Putamen (tissue), 1 donor: ENCODE data around the gene PSME1.
A peak's percentile ranks its signal among the peaks of the same experiment; 100 is the strongest.

ENCODE experiments used
- DNase-seq: peaks from one replicate; pipeline ENCODE4 v3.0.0-alpha.2; 2016; ENCODE audit warnings: low spot score

PSME1 gene

DNA sequence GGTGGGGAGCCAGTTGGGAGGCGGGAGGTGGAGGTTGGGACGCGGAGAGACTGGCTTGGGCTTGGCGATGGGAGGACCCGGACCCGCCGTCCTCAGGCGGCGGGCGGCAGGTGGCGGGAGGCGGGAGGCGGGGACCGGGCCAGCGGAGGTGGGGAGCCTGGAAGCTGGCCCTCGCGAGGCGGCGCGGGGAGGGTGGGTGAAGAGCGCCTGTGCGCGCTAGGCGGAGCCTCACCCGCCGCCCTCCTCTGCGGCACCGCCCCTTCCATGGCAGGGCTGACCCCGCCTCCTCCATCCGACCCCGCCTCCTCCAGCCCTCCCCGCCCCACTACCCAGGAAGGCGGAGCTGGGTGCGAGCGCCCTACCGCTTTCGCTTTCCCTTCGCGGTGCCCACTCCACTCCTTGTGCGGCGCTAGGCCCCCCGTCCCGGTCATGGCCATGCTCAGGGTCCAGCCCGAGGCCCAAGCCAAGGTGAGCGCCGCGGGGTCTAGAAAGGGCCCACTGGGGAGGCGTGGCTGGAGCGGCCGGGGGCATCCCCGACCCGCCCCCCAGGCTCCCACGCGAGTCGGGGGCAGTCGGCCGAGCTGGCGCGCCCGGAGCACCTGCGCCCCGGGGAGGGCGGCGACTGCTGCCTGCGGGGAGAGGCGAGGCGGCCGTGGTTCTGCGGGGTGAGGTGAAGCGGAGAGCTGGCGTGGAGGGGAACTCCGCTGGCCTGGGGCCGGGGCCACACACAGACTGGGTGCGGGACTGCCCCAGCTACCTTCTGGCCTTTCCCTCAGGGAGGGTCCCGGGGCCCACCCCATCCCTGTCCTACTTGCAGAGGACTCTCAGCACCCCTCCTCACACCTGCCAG is at the start of gene PSME1:
TSS of gene PSME1 (plus strand) at position 361 of the 850 bp plus-strand sequence. CDS start at position 430, 69 bp downstream.
- DNase-seq: peak; percentile 91

DNA sequence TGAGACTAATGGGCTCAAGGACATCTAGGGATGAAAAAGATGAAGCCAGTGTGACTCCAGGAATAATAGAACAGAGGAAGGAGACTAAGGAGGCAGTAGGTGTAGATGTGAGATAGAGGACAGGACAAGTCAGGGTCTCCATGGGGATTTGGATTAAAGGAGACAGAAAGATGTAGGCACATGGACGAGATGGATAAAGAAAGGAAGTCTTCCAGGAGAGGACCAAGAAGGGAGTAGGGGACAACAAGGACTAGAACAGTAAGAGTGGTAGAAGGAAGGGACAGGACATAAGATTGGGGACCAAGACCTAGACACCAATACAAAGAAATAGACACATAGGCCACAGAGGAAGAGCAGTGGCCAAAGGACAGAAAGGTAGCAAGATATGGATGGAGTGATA is 49.0 kb upstream of the PSME1 start:
- DNase-seq: no peak

DNA sequence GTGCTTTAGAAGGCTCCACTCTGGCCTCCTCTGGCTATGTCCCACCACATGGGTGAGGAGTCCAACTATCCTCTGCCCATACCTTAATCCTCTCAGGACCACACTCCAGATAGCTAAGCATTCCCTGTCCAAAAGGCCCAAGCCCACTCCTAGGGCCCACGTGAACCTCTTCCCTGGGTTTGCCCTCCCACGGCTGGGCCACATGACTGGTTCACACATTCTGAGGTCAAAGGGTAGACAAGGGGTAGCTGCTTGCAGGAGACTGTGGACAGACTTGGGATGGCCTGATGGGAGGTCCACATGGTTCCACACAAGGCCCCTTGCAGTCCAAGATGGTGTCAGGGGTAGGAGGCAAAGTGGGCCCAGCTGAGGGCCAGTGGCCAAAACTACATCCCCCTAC is 47.9 kb upstream of the PSME1 start:
- DNase-seq: no peak

DNA sequence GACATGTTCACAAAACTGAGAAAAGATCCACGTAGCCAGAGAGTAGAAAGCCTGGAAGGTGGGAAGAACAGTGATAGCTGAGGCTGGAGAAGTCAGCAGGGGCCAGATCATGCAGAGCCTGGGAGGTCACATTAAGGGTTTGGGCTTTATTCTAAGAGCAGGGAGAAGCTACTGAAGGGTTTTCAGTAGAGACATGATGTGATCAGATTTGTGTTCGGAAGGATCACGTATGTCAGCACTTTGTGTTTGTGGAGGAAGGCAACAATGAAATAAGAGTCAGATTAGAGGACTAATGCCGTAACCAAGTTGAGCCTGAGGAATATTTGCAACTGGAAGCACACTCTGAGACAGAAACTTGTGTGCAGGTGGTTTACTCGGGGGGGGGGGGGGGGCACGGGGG is 46.1 kb upstream of the PSME1 start:
- DNase-seq: no peak

DNA sequence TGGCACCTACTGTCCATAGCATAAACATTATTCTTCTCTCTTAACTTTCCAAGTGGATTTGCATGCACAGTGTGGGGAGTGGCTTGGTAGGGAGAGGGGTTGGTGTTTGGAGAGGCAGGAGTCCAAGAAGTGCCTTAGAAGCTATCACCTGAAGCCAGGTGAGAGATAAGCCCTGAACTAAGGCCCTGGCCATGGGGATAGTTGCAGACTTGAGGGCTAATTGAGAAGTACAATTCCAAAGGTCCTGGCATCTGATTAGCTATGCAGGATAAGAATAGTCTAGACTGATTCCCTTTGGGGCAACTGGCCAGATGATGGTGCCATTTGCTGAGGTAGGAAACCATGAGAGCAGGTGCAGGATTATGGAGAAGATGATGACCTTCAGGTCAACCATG is 43.9 kb upstream of the PSME1 start:
- DNase-seq: no peak

DNA sequence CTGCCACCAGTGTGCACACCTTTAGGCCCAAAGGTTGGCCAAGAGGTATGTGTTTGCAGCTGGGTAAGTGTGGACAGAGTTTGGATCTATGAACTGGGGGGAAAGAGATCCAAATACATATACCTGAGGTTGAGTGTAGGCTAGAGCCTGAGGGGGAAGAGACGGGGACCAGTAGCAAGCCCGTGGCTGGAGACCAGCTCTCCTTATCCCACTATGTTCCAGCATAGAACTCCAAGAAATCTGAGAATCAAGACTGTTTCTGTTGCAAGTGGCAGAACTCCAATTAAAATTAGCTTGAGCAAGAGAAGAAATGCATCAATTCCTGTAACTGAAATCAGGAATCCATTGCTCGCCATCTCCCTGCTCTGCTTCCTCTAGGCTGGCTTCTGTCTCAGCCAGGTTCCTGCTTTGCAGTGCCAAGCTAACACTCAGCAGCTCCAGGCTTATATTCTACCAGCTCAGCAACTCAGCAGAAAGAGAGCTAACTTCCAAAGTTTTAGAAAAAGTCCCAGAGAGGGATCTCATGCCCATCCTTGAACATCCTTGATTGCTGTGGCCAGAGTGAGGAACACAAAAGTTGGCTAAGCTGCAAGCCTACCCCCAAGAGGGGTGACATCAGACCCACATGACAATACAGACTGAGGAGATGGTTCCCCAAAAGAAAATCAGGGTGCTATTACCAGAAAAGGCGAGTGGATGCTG is 43.3 kb upstream of the PSME1 start:
- DNase-seq: no peak

DNA sequence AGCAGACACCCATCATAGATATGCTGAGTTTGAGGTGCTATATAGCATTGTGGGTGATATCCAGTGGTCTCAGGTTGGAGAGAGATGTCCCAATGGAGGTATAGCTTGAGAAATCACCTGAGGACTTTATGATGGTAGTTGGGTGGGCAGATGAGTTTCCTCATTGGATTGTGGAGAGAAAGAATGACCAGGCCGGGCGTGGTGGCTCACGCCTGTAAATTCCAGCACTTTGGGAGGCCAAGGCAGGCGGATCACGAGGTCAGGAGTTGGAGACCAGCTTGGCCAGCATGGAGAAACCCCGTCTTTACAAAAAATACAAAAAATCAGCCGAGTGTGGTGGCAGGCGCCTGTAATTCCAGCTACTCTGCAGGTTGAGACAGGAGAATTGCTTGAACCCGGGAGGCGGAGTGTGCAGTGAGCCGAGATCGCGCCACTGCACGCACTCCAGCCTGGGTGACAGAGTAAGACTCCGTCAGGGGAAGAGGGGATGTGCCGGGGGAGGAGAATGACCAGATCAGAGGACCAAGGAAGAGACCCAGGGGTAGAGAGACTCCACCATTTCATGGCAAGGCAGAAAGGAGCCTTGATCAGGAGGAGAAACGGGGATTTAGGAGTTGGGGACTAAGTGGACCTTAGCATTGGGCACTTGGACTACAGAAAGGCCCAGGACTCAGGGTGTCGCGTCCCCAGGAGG is 42.6 kb upstream of the PSME1 start:
- no peak for DNase-seq

DNA sequence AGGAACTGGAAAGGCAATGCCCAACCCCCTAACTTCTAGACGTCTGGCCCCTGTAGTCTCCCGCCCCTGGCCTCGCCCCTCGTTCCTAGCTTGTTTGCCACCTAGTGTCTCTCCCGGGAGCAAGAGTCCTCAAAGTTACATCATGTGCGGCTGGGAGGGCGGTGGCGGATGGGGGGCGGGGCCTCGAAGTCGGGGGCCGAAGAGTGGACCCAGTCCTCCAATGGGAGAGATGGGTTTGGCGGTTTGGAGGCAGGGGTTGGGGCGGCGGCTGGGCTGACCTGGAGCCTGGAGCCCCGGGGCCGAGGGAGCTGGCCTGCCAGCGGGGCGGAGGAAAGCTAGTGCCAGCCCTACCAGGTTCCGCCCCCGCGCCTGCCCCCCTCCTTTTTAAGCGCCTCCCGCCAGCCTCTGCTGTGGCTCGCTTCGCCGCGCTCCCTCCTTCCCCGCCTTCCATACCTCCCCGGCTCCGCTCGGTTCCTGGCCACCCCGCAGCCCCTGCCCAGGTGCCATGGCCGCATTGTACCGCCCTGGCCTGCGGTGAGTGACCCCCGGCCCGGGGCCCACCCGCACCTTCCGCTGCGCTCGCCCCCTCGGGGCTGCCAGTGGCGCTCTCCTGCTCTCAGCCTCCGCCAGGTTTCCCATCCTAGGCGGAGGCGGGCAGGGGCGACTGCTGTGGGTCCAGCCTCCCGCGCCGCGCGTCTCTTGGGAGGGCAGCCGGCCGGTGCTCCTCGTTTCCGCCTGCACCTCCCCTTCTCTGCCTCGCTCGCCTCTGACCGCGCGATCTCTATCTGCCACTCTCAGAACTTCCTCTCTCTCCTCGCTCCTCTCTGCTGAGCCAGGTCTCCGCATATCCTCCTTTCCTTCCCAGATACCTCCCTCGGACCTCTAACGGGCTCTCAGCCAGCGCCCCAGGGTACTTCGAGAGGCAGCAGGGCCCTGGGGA is 41.8 kb upstream of the PSME1 start, which contains the start of gene PCK2:
TSS of gene PCK2 (plus strand) at position 411 of the 940 bp plus-strand sequence. CDS start at position 506, 95 bp downstream.
- peak; percentile 54 for DNase-seq

DNA sequence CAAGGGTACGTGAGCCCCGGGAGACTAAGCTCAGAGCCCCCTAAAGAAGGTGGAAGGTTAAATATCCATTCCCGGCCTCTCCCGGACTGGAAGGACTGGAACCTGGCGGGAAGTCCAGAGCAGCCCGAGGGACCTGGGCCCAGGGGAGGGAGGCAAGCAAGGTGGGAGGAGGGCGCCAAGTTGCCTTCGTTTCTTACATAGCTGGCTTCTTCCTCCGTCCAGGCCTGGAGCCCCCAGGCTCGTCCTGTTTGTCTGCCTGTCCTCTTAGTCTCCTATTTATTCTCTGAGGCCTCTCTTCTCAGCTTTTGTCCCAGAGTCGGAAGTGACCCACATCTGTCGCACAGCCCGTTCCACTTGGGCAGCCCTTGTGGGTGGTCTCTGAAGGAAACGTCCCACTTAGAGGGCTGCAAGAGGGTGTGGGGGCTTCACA is 41.1 kb upstream of the PSME1 start:
- no peak for DNase-seq

DNA sequence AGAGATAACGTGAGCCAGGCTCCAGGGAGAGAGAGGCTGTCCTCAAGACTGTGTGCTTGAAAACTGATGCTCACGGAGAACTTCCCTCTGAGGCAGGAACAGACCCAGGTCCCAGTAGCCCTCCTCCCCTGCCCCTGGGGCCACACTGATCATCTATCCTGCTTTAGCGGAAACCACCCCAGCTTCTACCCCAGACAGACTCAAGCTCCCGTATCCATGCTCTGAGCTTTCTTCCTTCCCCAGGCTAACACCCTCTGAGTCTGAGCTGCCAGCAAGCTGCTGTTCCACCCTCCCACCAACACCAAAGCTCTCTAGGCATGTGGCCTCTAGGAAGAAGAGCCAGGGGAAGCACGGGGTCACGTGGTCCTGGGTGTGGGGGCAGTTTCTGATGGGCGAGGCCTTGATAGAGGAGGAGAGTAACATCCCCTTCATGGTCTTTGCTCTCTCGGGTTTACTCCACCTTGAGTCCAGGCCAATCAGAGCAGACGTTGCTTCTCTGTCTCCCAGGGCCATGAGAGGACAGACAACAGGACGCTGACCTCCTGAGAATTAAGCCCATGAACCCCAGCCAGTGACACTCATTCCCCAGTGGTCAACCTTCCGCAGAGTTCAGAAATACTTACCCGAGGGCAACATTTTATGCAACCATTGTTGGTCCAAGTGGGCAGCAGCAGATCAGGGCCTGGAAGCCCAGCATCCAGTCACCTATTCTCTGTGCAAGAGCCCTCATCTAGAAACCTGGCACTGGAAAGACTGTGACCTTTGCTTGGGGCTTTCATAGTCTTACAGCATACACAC is 40.5 kb upstream of the PSME1 start:
- no peak for DNase-seq

DNA sequence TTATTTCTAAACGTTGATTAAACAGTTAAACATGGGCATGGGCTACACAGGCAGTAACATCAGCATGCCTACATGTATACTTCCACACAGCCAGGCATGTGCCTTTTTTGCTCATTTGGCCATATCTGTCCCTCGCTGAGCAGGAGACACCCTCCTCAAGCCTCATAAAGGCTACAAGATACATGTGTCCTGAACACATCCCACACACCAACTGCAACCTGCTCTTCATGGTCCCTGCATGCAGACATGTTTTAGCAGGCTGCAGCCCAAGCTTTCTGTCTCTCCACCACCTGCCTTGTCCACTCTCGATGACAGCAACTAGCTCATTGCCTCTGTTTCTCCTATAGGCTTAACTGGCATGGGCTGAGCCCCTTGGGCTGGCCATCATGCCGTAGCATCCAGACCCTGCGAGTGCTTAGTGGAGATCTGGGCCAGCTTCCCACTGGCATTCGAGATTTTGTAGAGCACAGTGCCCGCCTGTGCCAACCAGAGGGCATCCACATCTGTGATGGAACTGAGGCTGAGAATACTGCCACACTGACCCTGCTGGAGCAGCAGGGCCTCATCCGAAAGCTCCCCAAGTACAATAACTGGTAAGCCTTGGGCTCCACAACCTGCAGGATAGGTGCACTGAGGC is 39.3 kb upstream of the PSME1 start:
- DNase-seq: no peak

DNA sequence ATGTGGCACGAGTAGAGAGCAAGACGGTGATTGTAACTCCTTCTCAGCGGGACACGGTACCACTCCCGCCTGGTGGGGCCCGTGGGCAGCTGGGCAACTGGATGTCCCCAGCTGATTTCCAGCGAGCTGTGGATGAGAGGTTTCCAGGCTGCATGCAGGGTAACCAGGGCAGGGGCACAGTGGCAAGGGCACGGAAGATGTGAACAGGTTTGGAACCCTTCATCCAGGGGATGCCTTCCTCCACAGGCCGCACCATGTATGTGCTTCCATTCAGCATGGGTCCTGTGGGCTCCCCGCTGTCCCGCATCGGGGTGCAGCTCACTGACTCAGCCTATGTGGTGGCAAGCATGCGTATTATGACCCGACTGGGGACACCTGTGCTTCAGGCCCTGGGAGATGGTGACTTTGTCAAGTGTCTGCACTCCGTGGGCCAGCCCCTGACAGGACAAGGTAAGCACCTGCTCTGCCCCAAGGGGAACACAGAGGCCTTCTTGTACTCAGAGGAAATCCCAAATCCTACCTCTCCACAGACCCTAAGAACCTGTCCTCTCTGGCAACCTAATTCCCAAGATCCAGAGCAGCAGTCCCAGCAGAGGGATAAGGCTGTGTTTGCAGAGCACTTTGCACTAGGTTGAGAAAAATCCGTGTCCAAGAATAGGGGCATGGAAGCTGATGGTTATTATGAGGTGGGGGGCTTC is 37.6 kb upstream of the PSME1 start:
- DNase-seq: no peak

DNA sequence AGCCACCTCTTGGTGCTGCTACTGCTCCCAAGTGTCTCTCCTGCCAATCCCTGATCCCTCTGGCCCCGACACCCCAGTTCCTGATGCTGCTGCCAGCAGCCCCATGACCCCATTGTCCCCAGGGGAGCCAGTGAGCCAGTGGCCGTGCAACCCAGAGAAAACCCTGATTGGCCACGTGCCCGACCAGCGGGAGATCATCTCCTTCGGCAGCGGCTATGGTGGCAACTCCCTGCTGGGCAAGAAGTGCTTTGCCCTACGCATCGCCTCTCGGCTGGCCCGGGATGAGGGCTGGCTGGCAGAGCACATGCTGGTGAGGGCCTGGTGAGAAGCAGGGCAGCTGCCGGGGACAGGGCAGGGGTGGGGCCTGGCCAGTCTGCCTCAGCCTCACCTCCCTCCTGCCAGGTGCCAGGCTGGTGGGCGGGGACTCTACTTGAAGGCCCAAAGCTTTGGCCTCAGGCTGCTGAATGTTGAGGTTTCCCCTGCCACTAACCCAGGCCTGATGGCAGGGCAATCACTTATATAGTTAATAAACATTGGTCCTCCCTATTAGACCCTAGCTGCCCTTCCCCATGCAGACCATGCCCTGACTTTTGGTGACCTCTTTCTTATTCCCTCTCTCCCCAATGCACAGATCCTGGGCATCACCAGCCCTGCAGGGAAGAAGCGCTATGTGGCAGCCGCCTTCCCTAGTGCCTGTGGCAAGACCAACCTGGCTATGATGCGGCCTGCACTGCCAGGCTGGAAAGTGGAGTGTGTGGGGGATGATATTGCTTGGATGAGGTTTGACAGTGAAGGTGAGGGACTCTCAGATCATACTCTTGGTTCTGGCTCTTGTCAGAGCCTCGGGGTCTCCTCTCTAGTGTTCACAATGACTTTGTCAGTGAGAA is 36.8 kb upstream of the PSME1 start:
- no peak for DNase-seq

DNA sequence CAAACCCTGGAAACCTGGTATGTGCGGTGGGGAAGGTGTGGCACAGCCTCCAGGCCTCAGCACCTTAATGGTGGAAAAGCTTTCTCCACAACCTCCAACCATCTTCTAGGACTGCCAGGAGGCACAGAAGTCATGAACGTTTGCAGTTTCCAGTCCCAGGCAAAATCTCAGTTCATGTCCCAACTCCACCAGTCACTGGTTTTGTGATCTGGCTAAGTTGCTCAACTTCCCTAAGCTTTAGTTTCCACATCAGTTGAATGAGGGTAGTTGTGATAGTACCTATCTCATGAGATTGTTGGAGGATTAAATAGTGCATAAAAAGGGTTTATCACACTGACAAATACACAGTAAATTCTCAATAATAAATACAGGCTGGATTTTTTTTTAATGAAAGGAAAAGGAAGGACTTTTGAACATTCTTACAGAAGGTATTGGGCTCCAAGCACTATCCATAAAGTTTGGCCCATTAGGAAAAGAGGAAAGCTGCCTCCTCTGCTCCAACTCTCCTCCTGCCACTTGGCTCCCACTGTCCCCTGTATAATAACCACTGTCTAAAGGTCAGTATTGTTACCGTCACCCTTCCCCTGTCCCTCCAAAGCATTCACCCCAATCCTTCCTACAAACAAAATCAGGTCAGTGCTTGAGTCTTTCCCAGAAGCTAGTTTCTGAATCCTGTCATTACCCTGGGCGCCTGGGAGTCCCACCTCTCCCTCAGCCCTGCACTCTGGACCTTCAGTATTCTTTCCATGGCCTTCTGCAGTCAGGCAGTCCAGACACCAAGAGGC is 35.6 kb upstream of the PSME1 start:
- no peak for DNase-seq

DNA sequence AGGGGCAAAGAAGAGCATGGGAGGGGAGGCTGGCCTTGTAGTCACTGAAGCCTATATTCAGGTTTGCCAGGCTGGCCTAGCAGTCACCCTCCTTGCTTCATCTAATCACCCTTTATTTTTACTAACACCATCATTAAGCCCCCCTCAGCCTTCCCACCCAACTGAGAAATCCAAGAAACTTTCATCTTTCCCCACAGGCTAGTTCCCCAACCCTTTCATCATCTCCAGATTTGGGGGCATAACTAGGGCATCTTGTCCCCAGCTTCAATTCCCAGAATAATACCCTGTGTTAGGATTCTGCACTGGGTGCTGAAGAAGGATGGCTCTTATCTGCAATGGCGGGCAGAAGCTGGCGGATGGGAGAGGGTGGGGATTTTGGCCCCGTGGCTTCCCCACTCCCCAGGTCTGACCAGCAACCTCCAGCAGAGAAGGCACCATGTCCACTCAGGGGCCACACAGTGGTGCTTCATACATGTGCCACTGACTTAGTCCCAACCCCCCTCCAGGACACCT is 35.0 kb upstream of the PSME1 start:
- no peak for DNase-seq

DNA sequence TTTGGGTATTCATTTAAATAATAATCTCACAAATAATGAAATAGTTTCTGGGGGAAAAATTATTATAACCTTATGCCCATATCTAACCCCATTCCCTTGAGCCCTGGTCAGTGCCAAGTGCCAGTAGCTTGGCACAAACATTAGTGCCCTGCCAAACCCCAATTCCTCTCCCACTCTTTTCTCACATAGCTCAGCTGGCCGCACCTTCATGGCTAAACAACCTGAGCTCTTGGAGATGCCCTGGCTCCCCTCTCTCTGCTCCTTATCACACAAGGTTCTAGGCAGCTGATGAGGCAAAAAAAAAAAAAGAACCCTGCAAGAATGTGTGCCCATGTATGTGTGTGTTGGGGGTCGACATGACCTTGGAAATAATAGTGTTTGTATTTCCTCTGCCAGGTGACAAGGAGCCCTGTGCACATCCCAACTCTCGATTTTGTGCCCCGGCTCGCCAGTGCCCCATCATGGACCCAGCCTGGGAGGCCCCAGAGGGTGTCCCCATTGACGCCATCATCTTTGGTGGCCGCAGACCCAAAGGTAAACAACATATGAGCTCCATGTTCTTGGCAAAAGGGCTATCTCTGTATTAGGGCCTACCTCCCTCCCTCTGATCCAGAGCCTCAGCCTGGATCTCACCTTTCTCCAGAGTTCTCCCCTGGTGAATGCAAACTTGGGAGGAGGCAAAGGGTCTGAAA is 33.5 kb upstream of the PSME1 start:
- DNase-seq: no peak

DNA sequence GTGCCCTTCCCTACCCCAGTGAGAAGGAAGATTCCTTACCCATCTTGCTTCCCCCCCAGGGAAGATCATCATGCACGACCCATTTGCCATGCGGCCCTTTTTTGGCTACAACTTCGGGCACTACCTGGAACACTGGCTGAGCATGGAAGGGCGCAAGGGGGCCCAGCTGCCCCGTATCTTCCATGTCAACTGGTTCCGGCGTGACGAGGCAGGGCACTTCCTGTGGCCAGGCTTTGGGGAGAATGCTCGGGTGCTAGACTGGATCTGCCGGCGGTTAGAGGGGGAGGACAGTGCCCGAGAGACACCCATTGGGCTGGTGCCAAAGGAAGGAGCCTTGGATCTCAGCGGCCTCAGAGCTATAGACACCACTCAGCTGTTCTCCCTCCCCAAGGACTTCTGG is 32.5 kb upstream of the PSME1 start:
- no peak for DNase-seq
